ENCODE data around the gene SORCS3.

The SORCS3 gene

DNA sequence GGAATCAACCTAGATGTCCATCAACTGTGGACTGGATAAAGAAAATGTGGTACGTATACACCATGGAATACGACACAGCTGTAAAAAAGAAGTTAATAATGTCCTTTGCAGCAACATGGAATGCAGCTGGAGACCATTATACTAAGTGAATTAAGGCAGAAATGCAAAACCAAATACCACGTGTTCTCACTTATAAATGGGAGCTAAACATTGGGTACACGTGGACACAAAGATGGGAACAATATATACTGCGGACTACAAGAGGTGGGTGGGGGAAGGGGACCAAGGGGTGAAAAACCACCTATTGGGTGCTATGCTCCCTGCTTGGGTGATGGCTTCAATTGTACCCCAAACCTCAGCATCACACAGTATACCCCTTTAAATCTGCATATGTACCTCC, 385.5 kb downstream of the SORCS3 start:
- H3K4me3 ChIP-seq (ENCODE audit: low read depth, low read length), result no peak overlapping the region
- H3K27ac ChIP-seq, result no peak overlapping the region
- no peak for DNase-seq
- H3K36me3 ChIP-seq, result no peaks in the 10 kb centered on the region
- TF ChIP-seq, protein P1, sequence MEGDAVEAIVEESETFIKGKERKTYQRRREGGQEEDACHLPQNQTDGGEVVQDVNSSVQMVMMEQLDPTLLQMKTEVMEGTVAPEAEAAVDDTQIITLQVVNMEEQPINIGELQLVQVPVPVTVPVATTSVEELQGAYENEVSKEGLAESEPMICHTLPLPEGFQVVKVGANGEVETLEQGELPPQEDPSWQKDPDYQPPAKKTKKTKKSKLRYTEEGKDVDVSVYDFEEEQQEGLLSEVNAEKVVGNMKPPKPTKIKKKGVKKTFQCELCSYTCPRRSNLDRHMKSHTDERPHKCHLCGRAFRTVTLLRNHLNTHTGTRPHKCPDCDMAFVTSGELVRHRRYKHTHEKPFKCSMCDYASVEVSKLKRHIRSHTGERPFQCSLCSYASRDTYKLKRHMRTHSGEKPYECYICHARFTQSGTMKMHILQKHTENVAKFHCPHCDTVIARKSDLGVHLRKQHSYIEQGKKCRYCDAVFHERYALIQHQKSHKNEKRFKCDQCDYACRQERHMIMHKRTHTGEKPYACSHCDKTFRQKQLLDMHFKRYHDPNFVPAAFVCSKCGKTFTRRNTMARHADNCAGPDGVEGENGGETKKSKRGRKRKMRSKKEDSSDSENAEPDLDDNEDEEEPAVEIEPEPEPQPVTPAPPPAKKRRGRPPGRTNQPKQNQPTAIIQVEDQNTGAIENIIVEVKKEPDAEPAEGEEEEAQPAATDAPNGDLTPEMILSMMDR (IDR thresholded peaks at IDR 0.05; ENCODE audit: low read depth, low read length), result no peak
- H3K9me3 ChIP-seq (ENCODE audit: severe bottlenecking), result no peaks in the 10 kb centered on the region
- H3K27me3 ChIP-seq (ENCODE audit: insufficient read depth, low read depth, severe bottlenecking), result no peaks in the 10 kb centered on the region

DNA sequence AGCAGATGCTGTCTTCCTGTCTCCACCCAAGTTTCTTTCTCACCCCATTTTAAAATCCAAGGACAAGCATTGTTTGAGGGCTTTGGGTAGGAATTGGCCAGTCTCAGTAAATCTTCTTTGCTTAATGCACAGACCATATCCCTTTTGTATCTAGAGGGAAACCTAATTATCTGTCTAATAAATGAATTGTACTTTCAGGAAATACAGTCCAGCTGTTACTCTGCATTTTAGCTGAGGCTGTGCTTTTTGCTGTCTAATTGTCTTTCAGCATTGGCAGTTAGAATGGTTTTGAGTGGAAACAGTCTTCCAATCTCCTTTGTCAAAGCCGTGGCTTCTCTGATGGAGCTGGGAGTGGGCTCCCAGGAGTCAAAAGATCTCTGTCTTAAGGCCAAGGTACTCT, 388.2 kb downstream of the SORCS3 start:
- DNase-seq, result no peak
- TF ChIP-seq, protein P1 (IDR thresholded peaks at IDR 0.05; ENCODE audit: low read depth, low read length), result no peak
- no peaks in the 10 kb centered on the region for H3K27me3 ChIP-seq (ENCODE audit: insufficient read depth, low read depth, severe bottlenecking)
- H3K9me3 ChIP-seq (ENCODE audit: severe bottlenecking), result no peaks in the 10 kb centered on the region
- H3K36me3 ChIP-seq, result no peaks in the 10 kb centered on the region
- H3K27ac ChIP-seq, result peak overlapping the region; percentile 4; the same call in 1 of the 2 replicates
- H3K4me3 ChIP-seq (ENCODE audit: low read depth, low read length), result no peak overlapping the region

DNA sequence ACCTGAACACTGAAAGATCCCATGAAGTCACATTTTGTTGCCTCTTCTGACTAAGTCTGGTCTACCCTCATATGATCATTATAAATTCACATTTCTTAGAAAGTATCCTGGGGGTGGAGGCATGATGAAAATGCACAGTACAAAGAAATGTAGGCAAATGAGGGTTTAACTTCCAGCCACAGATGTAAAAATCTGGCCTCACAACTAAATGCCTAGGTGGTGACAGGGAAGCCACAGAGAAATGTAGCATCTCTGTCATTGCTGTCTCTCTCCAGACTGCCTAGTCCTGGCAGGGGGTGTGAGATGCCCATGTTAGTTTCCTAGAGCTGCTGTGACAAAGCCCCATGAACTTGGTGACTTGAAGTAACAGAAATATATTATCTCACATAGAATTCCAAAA, 395.9 kb downstream of the SORCS3 start:
- DNase-seq, result no peak
- H3K27me3 ChIP-seq (ENCODE audit: insufficient read depth, low read depth, severe bottlenecking), result no peaks in the 10 kb centered on the region
- TF ChIP-seq, protein P1 (IDR thresholded peaks at IDR 0.05; ENCODE audit: low read depth, low read length), result no peak
- H3K9me3 ChIP-seq (ENCODE audit: severe bottlenecking), result no peaks in the 10 kb centered on the region
- no peak overlapping the region for H3K27ac ChIP-seq
- no peak overlapping the region for H3K4me3 ChIP-seq (ENCODE audit: low read depth, low read length)
- no peaks in the 10 kb centered on the region for H3K36me3 ChIP-seq

DNA sequence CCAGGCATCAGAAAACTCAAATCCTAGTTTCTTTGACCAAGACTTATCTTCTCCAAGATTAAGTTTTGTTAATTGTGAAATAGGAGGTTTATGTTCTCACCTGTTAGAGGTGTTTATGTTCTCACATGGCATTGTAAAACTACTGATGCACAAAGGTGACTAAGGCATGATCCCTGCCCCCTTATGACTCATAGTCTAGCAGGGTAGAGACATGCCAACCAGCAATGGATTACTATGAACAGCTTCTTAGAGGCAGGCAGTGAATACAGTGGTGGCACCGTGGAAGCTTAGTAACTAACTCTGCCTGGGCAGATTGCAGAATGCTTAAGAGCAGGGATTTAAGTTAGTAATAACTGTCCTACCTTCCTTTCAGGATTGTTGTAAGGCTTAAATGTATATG, 400.9 kb downstream of the SORCS3 start:
- Histone ChIP-seq H3K9me3 (ENCODE audit: severe bottlenecking) (no peaks in the 10 kb centered on the region), H3K27ac (no peak overlapping the region), H3K36me3 (no peaks in the 10 kb centered on the region), H3K27me3 (ENCODE audit: insufficient read depth, low read depth, severe bottlenecking) (no peaks in the 10 kb centered on the region), H3K4me3 (ENCODE audit: low read depth, low read length) (no peak overlapping the region)
- TF ChIP-seq, protein P1 (IDR thresholded peaks at IDR 0.05; ENCODE audit: low read depth, low read length), result no peak
- no peak for DNase-seq

DNA sequence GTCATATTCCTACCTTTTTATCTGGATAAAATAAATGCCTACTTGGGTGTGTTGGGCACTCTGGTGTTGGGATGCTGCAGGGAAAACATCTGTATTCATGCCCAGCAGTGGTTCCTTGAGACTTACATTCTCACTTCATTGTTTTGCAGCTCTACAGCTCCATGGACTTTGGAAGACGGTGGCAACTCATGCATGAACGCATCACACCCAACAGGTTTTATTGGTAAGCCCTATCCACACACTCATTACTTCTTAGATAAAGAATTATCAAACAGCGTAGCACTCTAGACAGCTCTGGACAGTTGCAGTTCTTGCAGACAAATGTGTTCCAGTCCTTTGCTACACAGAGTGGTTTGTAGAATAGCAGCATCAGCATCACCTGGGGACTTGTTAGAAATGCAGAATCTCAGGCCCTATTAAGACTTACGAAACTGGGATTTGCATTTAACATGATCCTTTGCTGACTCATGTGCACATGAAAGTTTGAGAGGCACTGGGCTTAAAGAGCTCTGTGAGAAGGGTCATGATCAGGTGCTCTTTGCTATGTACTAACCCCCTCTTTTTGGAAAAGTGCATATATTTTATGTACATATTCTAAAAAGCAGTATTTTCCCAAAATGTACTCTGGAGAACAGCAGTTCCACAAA, 401.9 kb downstream of the SORCS3 start:
- TF ChIP-seq, protein P1 (IDR thresholded peaks at IDR 0.05; ENCODE audit: low read depth, low read length), result no peak
- no peak for DNase-seq
- Histone ChIP-seq H3K9me3 (ENCODE audit: severe bottlenecking) (no peaks in the 10 kb centered on the region), H3K4me3 (ENCODE audit: low read depth, low read length) (no peak overlapping the region), H3K27me3 (ENCODE audit: insufficient read depth, low read depth, severe bottlenecking) (no peaks in the 10 kb centered on the region), H3K36me3 (no peaks in the 10 kb centered on the region), H3K27ac (no peak overlapping the region)

DNA sequence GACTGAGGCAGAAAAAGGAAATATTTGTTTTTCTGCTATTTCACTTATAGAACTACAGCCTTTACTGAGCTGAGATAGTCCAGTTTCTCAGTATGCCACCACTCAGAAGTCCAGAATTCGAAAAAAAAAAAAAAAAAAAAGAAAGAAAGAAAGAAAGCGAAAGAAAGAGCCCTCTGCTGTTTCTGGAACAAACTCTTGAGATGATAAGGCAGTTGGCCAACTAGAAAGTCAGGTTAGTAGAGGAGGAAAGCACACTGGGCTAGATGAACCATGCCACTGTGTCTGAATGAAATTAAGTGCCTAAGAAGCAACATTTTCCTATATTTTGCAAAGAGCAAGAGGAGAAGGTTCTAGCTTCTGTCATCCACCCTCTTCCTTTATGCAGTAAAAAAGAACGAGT, 403.8 kb downstream of the SORCS3 start:
- DNase-seq, result no peak
- Histone ChIP-seq H3K27ac (no peak overlapping the region), H3K9me3 (ENCODE audit: severe bottlenecking) (no peaks in the 10 kb centered on the region), H3K27me3 (ENCODE audit: insufficient read depth, low read depth, severe bottlenecking) (no peaks in the 10 kb centered on the region), H3K4me3 (ENCODE audit: low read depth, low read length) (no peak overlapping the region), H3K36me3 (no peaks in the 10 kb centered on the region)
- TF ChIP-seq, protein P1 (IDR thresholded peaks at IDR 0.05; ENCODE audit: low read depth, low read length), result no peak

Measured in WERI-Rb-1 (cell line).